SK-N-SH treated with all-trans-retinoic acid at 6 μM for 48 hours (cell line): ENCODE measurements around the gene CAMK4.

Experiments used
- ATAC-seq: fragments of 200-7000 bp; cut with Tn5 transposase; 3 replicates; pipeline ENCODE4 v1.9.1; 2020; ENCODE audit warnings: mild to moderate bottlenecking, moderate library complexity
- ARNTL ChIP-seq: fragments of 450-650 bp; formaldehyde crosslinking; IDR thresholded peaks from 2 replicates; pipeline ENCODE4 v1.5.0; 2020; ENCODE audit warnings: low read depth, mild to moderate bottlenecking, moderate library complexity, borderline replicate concordance
- BACH2 ChIP-seq: fragments of 250-450 bp; sonication (Bioruptor Pico); IDR thresholded peaks from 2 replicates; pipeline ENCODE4 v1.9.0; 2021; ENCODE audit warnings: mild to moderate bottlenecking, borderline replicate concordance
- CREB5 ChIP-seq: fragments of 250-450 bp; sonication (Bioruptor Pico); IDR thresholded peaks from 2 replicates; pipeline ENCODE4 v1.5.1; 2020; ENCODE audit warnings: low read depth, mild to moderate bottlenecking, moderate library complexity
- CSDC2 ChIP-seq: fragments of 250-450 bp; sonication (Bioruptor Pico); IDR thresholded peaks from 2 replicates; pipeline ENCODE4 v1.5.0; 2020; ENCODE audit warnings: mild to moderate bottlenecking, moderate library complexity
- CSRNP3 ChIP-seq: fragments of 250-450 bp; sonication (Bioruptor Pico); IDR thresholded peaks from 2 replicates; pipeline ENCODE4 v1.5.1; 2021; ENCODE audit warnings: mild to moderate bottlenecking, moderate library complexity
- ESRRG ChIP-seq: fragments of 250-450 bp; sonication (Bioruptor Pico); IDR thresholded peaks from 2 replicates; pipeline ENCODE4 v1.6.1; 2021; ENCODE audit warnings: mild to moderate bottlenecking
- GLIS3 ChIP-seq: fragments of 250-450 bp; sonication (Bioruptor Pico); IDR thresholded peaks from 2 replicates; pipeline ENCODE4 v1.5.0; 2020; ENCODE audit warnings: mild to moderate bottlenecking, moderate library complexity
- ISL1 ChIP-seq: fragments of 250-450 bp; sonication (Bioruptor Pico); IDR thresholded peaks from 2 replicates; pipeline ENCODE4 v2.1.2; 2022; ENCODE audit warnings: mild to moderate bottlenecking, moderate library complexity
- OSR1 ChIP-seq: fragments of 250-450 bp; sonication (Bioruptor Pico); IDR thresholded peaks from 2 replicates; pipeline ENCODE4 v1.8.0; 2022; ENCODE audit warnings: moderate library complexity, mild to moderate bottlenecking, inconsistent platforms
- POU6F1 ChIP-seq: fragments of 250-450 bp; sonication (Bioruptor Pico); IDR thresholded peaks from 2 replicates; pipeline ENCODE4 v1.8.0; 2021; ENCODE audit warnings: low read depth, mild to moderate bottlenecking, moderate library complexity, borderline replicate concordance
- PPARA ChIP-seq: fragments of 250-450 bp; sonication (Bioruptor Pico); IDR thresholded peaks from 2 replicates; pipeline ENCODE4 v1.5.0; 2020; ENCODE audit warnings: mild to moderate bottlenecking, borderline replicate concordance
- RARB ChIP-seq: fragments of 250-450 bp; sonication (Bioruptor Pico); IDR thresholded peaks from 2 replicates; pipeline ENCODE4 v1.8.0; 2021; ENCODE audit warnings: mild to moderate bottlenecking, moderate library complexity
- SNAI2 ChIP-seq: fragments of 250-450 bp; sonication (Bioruptor Pico); IDR thresholded peaks from 2 replicates; pipeline ENCODE4 v1.5.0; 2020; ENCODE audit warnings: mild to moderate bottlenecking, moderate library complexity
- TCF4 ChIP-seq: fragments of 250-450 bp; sonication (Bioruptor Pico); IDR thresholded peaks from 2 replicates; pipeline ENCODE4 v1.8.0; 2021; ENCODE audit warnings: mild to moderate bottlenecking, moderate library complexity, borderline replicate concordance
- TOX ChIP-seq: fragments of 250-450 bp; sonication (Bioruptor Pico); IDR thresholded peaks from 2 replicates; pipeline ENCODE4 v1.8.0; 2021; ENCODE audit warnings: mild to moderate bottlenecking, moderate library complexity, borderline replicate concordance
- TSHZ2 ChIP-seq: fragments of 250-450 bp; sonication (Bioruptor Pico); IDR thresholded peaks from 2 replicates; pipeline ENCODE4 v1.5.0; 2020; ENCODE audit warnings: mild to moderate bottlenecking, moderate library complexity
- ZC3H10 ChIP-seq: fragments of 250-450 bp; sonication (Bioruptor Pico); IDR thresholded peaks from 2 replicates; pipeline ENCODE4 v1.5.1; 2021; ENCODE audit warnings: mild to moderate bottlenecking, moderate library complexity
- ZFP3 ChIP-seq: fragments of 250-450 bp; sonication (Bioruptor Pico); IDR thresholded peaks from 2 replicates; pipeline ENCODE4 v1.5.0; 2020; ENCODE audit warnings: mild to moderate bottlenecking, moderate library complexity
- ZFP30 ChIP-seq: fragments of 450-650 bp; formaldehyde crosslinking; IDR thresholded peaks from 2 replicates; pipeline ENCODE4 v1.5.0; 2022; ENCODE audit warnings: mild to moderate bottlenecking, moderate library complexity
- ZNF565 ChIP-seq: fragments of 450-650 bp; formaldehyde crosslinking; conservative IDR thresholded peaks from 2 replicates; pipeline ENCODE4 v1.5.0; 2020; ENCODE audit warnings: low read depth, mild to moderate bottlenecking, moderate library complexity
- ZNF70 ChIP-seq: fragments of 450-650 bp; formaldehyde crosslinking; IDR thresholded peaks from 2 replicates; pipeline ENCODE4 v1.5.0; 2020; ENCODE audit warnings: mild to moderate bottlenecking, moderate library complexity
- ZNF8 ChIP-seq: fragments of 450-650 bp; formaldehyde crosslinking; IDR thresholded peaks from 2 replicates; pipeline ENCODE4 v1.5.0; 2020; ENCODE audit warnings: mild to moderate bottlenecking, moderate library complexity

Gene CAMK4

GRCh38 chr5:111337688-111338087, 113.5 kb downstream of the CAMK4 start:
- TF ChIP-seq ESRRG (CRISPR knock-in tag) (no peak), CSDC2 (CRISPR knock-in tag) (no peak), PPARA (no peak), CSRNP3 (CRISPR knock-in tag) (no peak), OSR1 (no peak), CREB5 (CRISPR knock-in tag) (no peak), TSHZ2 (CRISPR knock-in tag) (no peak), RARB (CRISPR knock-in tag) (no peak), ZFP30 (CRISPR knock-in tag) (no peak), POU6F1 (no peak), ISL1 (no peak), ZNF70 (CRISPR knock-in tag) (no peak), ZFP3 (no peak), ZC3H10 (CRISPR knock-in tag) (no peak), ZNF565 (CRISPR knock-in tag) (no peak), TCF4 (no peak), TOX (CRISPR knock-in tag) (no peak), ZNF8 (CRISPR knock-in tag) (no peak), SNAI2 (no peak), BACH2 (no peak)
- no peak for ATAC-seq

- TF ChIP-seq ESRRG (CRISPR knock-in tag) (no peak), SNAI2 (no peak), ZFP30 (CRISPR knock-in tag) (no peak), TOX (CRISPR knock-in tag) (no peak), ZFP3 (no peak), PPARA (no peak), POU6F1 (no peak), TCF4 (no peak), GLIS3 (no peak), TSHZ2 (CRISPR knock-in tag) (no peak), CREB5 (CRISPR knock-in tag) (no peak), ZNF70 (CRISPR knock-in tag) (no peak), ZC3H10 (CRISPR knock-in tag) (no peak), ARNTL (CRISPR knock-in tag) (no peak), ZNF565 (CRISPR knock-in tag) (no peak), ZNF8 (CRISPR knock-in tag) (no peak)
- TF ChIP-seq, all 23 proteins: peak for 0
- ATAC-seq = no peak
Observed at GRCh38 chr5:111345731-111346130, 121.5 kb downstream of the CAMK4 start.
